ENCODE measurements around the gene MIOX. TPM values are rescaled to one million over a fixed set of nuclear protein-coding genes. Genes with fewer than 3 reads are reported as not detected.

The MIOX gene
- total RNA-seq, 1 experiment from 2014 or later = 1.5 TPM

GRCh38 chr22:50465066-50465930 lies 21.4 kb upstream of the MIOX start:
- Histone ChIP-seq H3K79me2 (ENCODE audit: low read depth) (peaks cover 23% of the 10 kb centered on the region), H3K4me1 (replicated peaks; ENCODE audit: insufficient read depth) (peaks cover 19% of the 10 kb centered on the region), H3K36me3 (ENCODE audit: low read depth) (peaks cover 33% of the 10 kb centered on the region), H4K20me1 (ENCODE audit: insufficient read depth) (peaks cover 63% of the 10 kb centered on the region), H3K9me2 (ENCODE audit: insufficient read depth) (no peaks in the 10 kb centered on the region), H3K4me2 (no peak overlapping the region), H2AFZ (no peak overlapping the region), H3K27ac (no peak overlapping the region), H3K9me3 (ENCODE audit: insufficient read depth, low read depth) (no peaks in the 10 kb centered on the region), H3F3A (ENCODE audit: insufficient read depth, low read depth) (peaks cover 23% of the 10 kb centered on the region), H3K4me3 (no peak overlapping the region), H3K27me3 (ENCODE audit: insufficient read depth, low read depth) (no peaks in the 10 kb centered on the region)
- no TSS peak for BruUV-seq (replicated peaks)
- DNase-seq = no peak
- TF ChIP-seq, protein P1, sequence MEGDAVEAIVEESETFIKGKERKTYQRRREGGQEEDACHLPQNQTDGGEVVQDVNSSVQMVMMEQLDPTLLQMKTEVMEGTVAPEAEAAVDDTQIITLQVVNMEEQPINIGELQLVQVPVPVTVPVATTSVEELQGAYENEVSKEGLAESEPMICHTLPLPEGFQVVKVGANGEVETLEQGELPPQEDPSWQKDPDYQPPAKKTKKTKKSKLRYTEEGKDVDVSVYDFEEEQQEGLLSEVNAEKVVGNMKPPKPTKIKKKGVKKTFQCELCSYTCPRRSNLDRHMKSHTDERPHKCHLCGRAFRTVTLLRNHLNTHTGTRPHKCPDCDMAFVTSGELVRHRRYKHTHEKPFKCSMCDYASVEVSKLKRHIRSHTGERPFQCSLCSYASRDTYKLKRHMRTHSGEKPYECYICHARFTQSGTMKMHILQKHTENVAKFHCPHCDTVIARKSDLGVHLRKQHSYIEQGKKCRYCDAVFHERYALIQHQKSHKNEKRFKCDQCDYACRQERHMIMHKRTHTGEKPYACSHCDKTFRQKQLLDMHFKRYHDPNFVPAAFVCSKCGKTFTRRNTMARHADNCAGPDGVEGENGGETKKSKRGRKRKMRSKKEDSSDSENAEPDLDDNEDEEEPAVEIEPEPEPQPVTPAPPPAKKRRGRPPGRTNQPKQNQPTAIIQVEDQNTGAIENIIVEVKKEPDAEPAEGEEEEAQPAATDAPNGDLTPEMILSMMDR (conservative IDR thresholded peaks at IDR 0.05) = no peak
- TF ChIP-seq EZH2 (IDR thresholded peaks at IDR 0.05; ENCODE audit: low read depth) = no peak
- ChIA-PET CTCF (no interaction called here), POLR2A (ENCODE audit: unreplicated experiment) (no interaction called here)
- intact Hi-C loops (cut with micrococcal nuclease; ENCODE audit: unreplicated experiment) = no loop called here

DNA sequence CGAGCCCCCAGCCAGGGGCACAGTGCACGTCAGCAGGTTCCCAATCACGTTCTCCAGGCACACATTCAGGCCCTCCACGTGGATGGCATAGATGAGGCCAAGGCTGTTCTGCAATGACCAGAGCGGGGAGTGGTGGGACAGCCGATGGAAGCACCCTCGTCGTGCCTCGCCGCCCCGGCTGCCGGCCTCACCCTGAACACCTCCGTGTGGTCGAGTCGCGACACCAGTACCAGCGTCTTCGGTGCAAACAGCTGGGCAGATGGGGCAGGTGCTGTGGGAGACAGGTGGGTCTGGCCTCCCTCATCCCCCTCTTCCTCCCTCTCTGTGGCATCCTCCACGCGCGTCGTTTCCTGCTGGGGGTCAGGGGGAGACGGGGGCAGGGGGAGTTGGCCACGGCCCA lies 19.3 kb upstream of the MIOX start:
- Histone ChIP-seq H3K27me3 (ENCODE audit: insufficient read depth, low read depth) (no peaks in the 10 kb centered on the region), H3K4me2 (no peak overlapping the region), H3K36me3 (ENCODE audit: low read depth) (peaks cover 24% of the 10 kb centered on the region), H2AFZ (no peak overlapping the region), H3K9me2 (ENCODE audit: insufficient read depth) (no peaks in the 10 kb centered on the region), H3K4me1 (replicated peaks; ENCODE audit: insufficient read depth) (peaks cover 40% of the 10 kb centered on the region), H4K20me1 (ENCODE audit: insufficient read depth) (peaks cover 78% of the 10 kb centered on the region), H3F3A (ENCODE audit: insufficient read depth, low read depth) (peaks cover 40% of the 10 kb centered on the region), H3K27ac (no peak overlapping the region), H3K4me3 (no peak overlapping the region), H3K79me2 (ENCODE audit: low read depth) (peaks cover 43% of the 10 kb centered on the region), H3K9me3 (ENCODE audit: insufficient read depth, low read depth) (no peaks in the 10 kb centered on the region)
- no peak for DNase-seq
- TF ChIP-seq, protein P1 (conservative IDR thresholded peaks at IDR 0.05) = no peak
- no peak for TF ChIP-seq EZH2 (IDR thresholded peaks at IDR 0.05; ENCODE audit: low read depth)
- BruUV-seq (replicated peaks) = no TSS peak
- POLR2A ChIA-PET (ENCODE audit: unreplicated experiment) = no interaction called here
- intact Hi-C loops (cut with micrococcal nuclease; ENCODE audit: unreplicated experiment) = no loop called here
- CTCF ChIA-PET = no interaction called here

- Histone ChIP-seq H3K27me3 (ENCODE audit: insufficient read depth, low read depth) (no peaks in the 10 kb centered on the region), H3K36me3 (ENCODE audit: low read depth) (peaks cover 19% of the 10 kb centered on the region), H3F3A (ENCODE audit: insufficient read depth, low read depth) (peaks cover 43% of the 10 kb centered on the region), H3K9me3 (ENCODE audit: insufficient read depth, low read depth) (no peaks in the 10 kb centered on the region), H3K27ac (no peak overlapping the region), H2AFZ (no peak overlapping the region), H3K9me2 (ENCODE audit: insufficient read depth) (no peaks in the 10 kb centered on the region), H3K79me2 (ENCODE audit: low read depth) (peaks cover 49% of the 10 kb centered on the region), H3K4me1 (replicated peaks; ENCODE audit: insufficient read depth) (peaks cover 46% of the 10 kb centered on the region), H3K4me3 (no peak overlapping the region), H4K20me1 (ENCODE audit: insufficient read depth) (peaks cover 80% of the 10 kb centered on the region), H3K4me2 (no peak overlapping the region)
- CTCF ChIA-PET = no interaction called here
- TF ChIP-seq EZH2 (IDR thresholded peaks at IDR 0.05; ENCODE audit: low read depth) = no peak
- TF ChIP-seq, protein P1 (conservative IDR thresholded peaks at IDR 0.05) = no peak
- BruUV-seq (replicated peaks) = no TSS peak
- intact Hi-C loops (cut with micrococcal nuclease; ENCODE audit: unreplicated experiment) = no loop called here
- POLR2A ChIA-PET (ENCODE audit: unreplicated experiment) = no interaction called here
- no peak for DNase-seq
Measured at GRCh38 chr22:50467773-50468440, 18.8 kb upstream of the MIOX start.

Measured in PC-9 (cell line).